Myocyte (in vitro differentiated cells): Measurements from ENCODE around the gene MTA3. TPM values are rescaled to one million over a fixed set of nuclear protein-coding genes. Genes with fewer than 3 reads are reported as not detected.

Experiments used
- DNase-seq: peaks from one replicate; pipeline ENCODE4 v3.0.0-alpha.2; 2012; ENCODE audit warnings: low read depth
- total RNA-seq: library from RNA; depleted of rRNA; stranded (reverse); fragments of >200 nt; gene quantifications from 2 replicates; pipeline ENCODE4 v1.2.3, GENCODE V29; 2014

The MTA3 gene
- total RNA-seq, 1 donor from 2014 or later: 21.6 TPM

GRCh38 chr2:42800981-42801380, 232.5 kb downstream of the MTA3 start:
- DNase-seq: peak; percentile 65

GRCh38 chr2:42801381-42801780, 232.9 kb downstream of the MTA3 start:
- DNase-seq: peak; percentile 62

GRCh38 chr2:42802150-42802549, 233.7 kb downstream of the MTA3 start:
- DNase-seq: no peak

GRCh38 chr2:42804338-42804737, 235.9 kb downstream of the MTA3 start:
- no peak for DNase-seq

GRCh38 chr2:42804891-42805290, 236.5 kb downstream of the MTA3 start:
- DNase-seq: no peak

Other genes starting within 250 kb of the MTA3 start
- 190 and 199 TPM in 2 replicates for gene COX7A2L, start 207.4 kb upstream of the MTA3 start, total RNA-seq
- gene KCNG3, start 74.7 kb upstream of the MTA3 start, total RNA-seq: not detected in 2 replicates
- 0.32 and 1.0 TPM in 2 replicates for gene OXER1, start 195.5 kb downstream of the MTA3 start, total RNA-seq
- gene HAAO, start 224.0 kb downstream of the MTA3 start, total RNA-seq: not detected in 2 replicates